ENCODE results near the gene AADACL4. TPM values are rescaled to one million over a fixed set of nuclear protein-coding genes. Genes with fewer than 3 reads are reported as not detected.

AADACL4 gene
- total RNA-seq, 2 donors from 2014 or later: not detected

GRCh38 chr1:12658531-12659453 lies 14.9 kb downstream of the AADACL4 start:
- H3K36me3 Mint-ChIP-seq (ENCODE audit: low read depth): no peaks in the 10 kb centered on the region
- Histone ChIP-seq H3K9me3 (ENCODE audit: control insufficient read depth, low read length) (peaks cover 35% of the 10 kb centered on the region), H3K4me1 (ENCODE audit: control insufficient read depth, insufficient read depth, low read length) (no peaks in the 10 kb centered on the region), H3K4me3 (ENCODE audit: low read length) (no peak overlapping the region), H3K36me3 (ENCODE audit: control insufficient read depth, insufficient read depth, low read length) (no peaks in the 10 kb centered on the region), H3K9ac (ENCODE audit: extremely low read depth, low read length, poor library complexity, severe bottlenecking) (no peak overlapping the region), H3K27me3 (ENCODE audit: control insufficient read depth, insufficient read depth, low read length, poor library complexity, severe bottlenecking) (no peaks in the 10 kb centered on the region), H3K27ac (ENCODE audit: low read depth, low read length) (no peak overlapping the region)
- DNase-seq: peak; percentile 93
- peaks cover 28% of the 10 kb centered on the region for H3K9me3 Mint-ChIP-seq
- peaks cover 4% of the 10 kb centered on the region for H3K4me1 Mint-ChIP-seq
- TF ChIP-seq, protein P1, sequence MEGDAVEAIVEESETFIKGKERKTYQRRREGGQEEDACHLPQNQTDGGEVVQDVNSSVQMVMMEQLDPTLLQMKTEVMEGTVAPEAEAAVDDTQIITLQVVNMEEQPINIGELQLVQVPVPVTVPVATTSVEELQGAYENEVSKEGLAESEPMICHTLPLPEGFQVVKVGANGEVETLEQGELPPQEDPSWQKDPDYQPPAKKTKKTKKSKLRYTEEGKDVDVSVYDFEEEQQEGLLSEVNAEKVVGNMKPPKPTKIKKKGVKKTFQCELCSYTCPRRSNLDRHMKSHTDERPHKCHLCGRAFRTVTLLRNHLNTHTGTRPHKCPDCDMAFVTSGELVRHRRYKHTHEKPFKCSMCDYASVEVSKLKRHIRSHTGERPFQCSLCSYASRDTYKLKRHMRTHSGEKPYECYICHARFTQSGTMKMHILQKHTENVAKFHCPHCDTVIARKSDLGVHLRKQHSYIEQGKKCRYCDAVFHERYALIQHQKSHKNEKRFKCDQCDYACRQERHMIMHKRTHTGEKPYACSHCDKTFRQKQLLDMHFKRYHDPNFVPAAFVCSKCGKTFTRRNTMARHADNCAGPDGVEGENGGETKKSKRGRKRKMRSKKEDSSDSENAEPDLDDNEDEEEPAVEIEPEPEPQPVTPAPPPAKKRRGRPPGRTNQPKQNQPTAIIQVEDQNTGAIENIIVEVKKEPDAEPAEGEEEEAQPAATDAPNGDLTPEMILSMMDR (conservative IDR thresholded peaks at IDR 0.05): peak; percentile 94
- no peak overlapping the region for H3K4me3 Mint-ChIP-seq
- peaks cover 31% of the 10 kb centered on the region for H3K27me3 Mint-ChIP-seq (ENCODE audit: insufficient read depth)
- 43 to 54% methylated on average over 12 to 23 of the region's 23 CpGs for WGBS, 2 experiments (ENCODE audit: insufficient coverage in 1 of 2, insufficient read length in 1 of 2)
- H3K27ac Mint-ChIP-seq: no peak overlapping the region

DNA sequence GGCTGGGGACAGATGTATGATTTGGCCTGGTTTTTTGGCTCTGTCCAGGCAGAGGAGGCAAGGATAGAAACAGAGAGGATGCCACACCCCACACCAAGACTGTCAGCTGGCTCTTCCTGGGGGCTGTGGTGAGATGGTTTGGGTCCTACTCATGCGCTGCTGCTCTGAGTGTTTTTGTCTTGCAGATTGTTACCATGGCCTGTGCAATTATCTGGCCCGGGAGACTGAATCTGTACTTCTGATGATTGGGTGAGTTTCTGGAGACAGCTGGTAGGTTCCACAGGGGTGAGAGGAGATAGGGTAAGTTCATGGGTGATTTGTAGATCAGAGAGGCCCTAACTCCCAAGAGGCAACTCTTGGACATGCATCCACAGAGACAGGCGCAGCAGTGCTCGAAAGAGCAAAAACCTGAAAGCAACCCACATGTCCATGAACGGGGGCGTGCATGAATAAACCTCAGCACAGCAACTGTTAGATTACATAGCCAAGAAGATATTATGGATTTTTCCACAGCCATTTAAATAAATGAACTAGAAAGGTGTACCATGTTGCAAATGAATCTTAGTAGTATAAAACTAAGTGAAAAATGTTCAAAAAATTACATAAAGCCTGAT lies 17.8 kb downstream of the AADACL4 start:
- Mint-ChIP-seq H3K4me1 (no peaks in the 10 kb centered on the region), H3K9me3 (peaks cover 2% of the 10 kb centered on the region), H3K36me3 (ENCODE audit: low read depth) (no peaks in the 10 kb centered on the region), H3K27ac (no peak overlapping the region), H3K4me3 (no peak overlapping the region), H3K27me3 (ENCODE audit: insufficient read depth) (peaks cover 19% of the 10 kb centered on the region)
- no peak for DNase-seq
- Histone ChIP-seq H3K4me1 (ENCODE audit: control insufficient read depth, insufficient read depth, low read length) (no peaks in the 10 kb centered on the region), H3K4me3 (ENCODE audit: low read length) (no peak overlapping the region), H3K36me3 (ENCODE audit: control insufficient read depth, insufficient read depth, low read length) (no peaks in the 10 kb centered on the region), H3K9me3 (ENCODE audit: control insufficient read depth, low read length) (peaks cover 17% of the 10 kb centered on the region), H3K27ac (ENCODE audit: low read depth, low read length) (no peak overlapping the region), H3K9ac (ENCODE audit: extremely low read depth, low read length, poor library complexity, severe bottlenecking) (no peak overlapping the region), H3K27me3 (ENCODE audit: control insufficient read depth, insufficient read depth, low read length, poor library complexity, severe bottlenecking) (no peaks in the 10 kb centered on the region)
- TF ChIP-seq, protein P1 (conservative IDR thresholded peaks at IDR 0.05): no peak
- WGBS, 2 experiments (ENCODE audit: insufficient coverage in 1 of 2, insufficient read length in 1 of 2): 75 to 92% methylated on average over 2 to 6 of the region's 6 CpGs

DNA sequence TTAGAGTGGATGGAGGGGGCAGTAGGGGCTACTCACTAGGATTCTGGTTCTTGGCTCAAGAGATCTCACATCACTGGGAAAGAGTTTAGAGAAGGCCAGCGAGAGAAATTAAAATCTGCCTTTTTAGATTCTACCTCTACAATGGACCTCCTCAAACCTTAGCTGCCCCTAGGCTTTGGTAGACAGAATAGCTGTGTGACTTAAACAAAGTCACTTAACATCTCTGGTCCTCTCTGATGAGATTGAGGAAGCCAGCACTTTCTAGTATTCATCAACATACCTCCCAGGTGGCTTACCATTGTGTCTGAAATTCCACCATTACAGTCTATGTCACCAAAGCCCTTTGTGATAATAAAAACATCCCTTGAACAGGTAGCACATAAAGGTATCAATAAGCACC lies 18.7 kb downstream of the AADACL4 start:
- Histone ChIP-seq H3K9ac (ENCODE audit: extremely low read depth, low read length, poor library complexity, severe bottlenecking) (no peak overlapping the region), H3K4me1 (ENCODE audit: control insufficient read depth, insufficient read depth, low read length) (no peaks in the 10 kb centered on the region), H3K36me3 (ENCODE audit: control insufficient read depth, insufficient read depth, low read length) (no peaks in the 10 kb centered on the region), H3K4me3 (ENCODE audit: low read length) (no peak overlapping the region), H3K27me3 (ENCODE audit: control insufficient read depth, insufficient read depth, low read length, poor library complexity, severe bottlenecking) (no peaks in the 10 kb centered on the region), H3K27ac (ENCODE audit: low read depth, low read length) (no peak overlapping the region), H3K9me3 (ENCODE audit: control insufficient read depth, low read length) (peaks cover 9% of the 10 kb centered on the region)
- Mint-ChIP-seq H3K27me3 (ENCODE audit: insufficient read depth) (peaks cover 13% of the 10 kb centered on the region), H3K27ac (no peak overlapping the region), H3K4me1 (no peaks in the 10 kb centered on the region), H3K36me3 (ENCODE audit: low read depth) (no peaks in the 10 kb centered on the region), H3K9me3 (peaks cover 2% of the 10 kb centered on the region), H3K4me3 (no peak overlapping the region)
- TF ChIP-seq, protein P1 (conservative IDR thresholded peaks at IDR 0.05): no peak
- WGBS, 2 experiments (ENCODE audit: insufficient coverage in 1 of 2, insufficient read length in 1 of 2): 80 to 87% methylated on average over 1 of the region's 1 CpG
- no peak for DNase-seq
